22Rv1 (cell line): ENCODE measurements around the gene CLMN.

Experiments used
- ZFX ChIP-seq: fragments of 450-650 bp; IDR thresholded peaks from 2 replicates; pipeline ENCODE4 v1.6.1; 2017; ENCODE audit warnings: antibody characterized with exemption, borderline replicate concordance
- TF ChIP-seq, protein P1 (sequence below): fragments of 450-650 bp; IDR thresholded peaks from 2 replicates; pipeline ENCODE4 v1.5.1; 2017; ENCODE audit warnings: mild to moderate bottlenecking

DNA sequence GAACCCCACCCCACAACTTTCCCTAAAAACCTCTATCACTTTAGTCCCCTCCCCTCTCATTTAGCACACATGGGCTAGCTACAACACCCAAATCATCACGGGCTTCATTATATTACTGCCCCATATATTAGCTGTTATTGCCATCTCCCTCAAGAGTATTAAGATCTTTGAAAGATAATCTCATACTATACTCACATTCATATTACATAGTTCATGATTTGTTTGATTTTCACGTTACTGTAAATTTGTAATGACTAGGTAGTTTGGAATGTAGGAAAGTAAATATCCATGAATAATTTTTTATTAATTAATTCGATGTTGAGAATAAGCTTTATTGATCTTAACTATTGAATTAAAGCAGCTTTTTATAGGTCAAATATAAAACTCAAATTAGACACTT, 170.3 kb downstream of the CLMN start:
- TF ChIP-seq, protein P1, sequence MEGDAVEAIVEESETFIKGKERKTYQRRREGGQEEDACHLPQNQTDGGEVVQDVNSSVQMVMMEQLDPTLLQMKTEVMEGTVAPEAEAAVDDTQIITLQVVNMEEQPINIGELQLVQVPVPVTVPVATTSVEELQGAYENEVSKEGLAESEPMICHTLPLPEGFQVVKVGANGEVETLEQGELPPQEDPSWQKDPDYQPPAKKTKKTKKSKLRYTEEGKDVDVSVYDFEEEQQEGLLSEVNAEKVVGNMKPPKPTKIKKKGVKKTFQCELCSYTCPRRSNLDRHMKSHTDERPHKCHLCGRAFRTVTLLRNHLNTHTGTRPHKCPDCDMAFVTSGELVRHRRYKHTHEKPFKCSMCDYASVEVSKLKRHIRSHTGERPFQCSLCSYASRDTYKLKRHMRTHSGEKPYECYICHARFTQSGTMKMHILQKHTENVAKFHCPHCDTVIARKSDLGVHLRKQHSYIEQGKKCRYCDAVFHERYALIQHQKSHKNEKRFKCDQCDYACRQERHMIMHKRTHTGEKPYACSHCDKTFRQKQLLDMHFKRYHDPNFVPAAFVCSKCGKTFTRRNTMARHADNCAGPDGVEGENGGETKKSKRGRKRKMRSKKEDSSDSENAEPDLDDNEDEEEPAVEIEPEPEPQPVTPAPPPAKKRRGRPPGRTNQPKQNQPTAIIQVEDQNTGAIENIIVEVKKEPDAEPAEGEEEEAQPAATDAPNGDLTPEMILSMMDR = no peak
- TF ChIP-seq ZFX = no peak
